HepG2 (cell line): ENCODE data around the gene FRMD4B. TPM values are rescaled to one million over a fixed set of nuclear protein-coding genes. Genes with fewer than 3 reads are reported as not detected.

Experiments used
- ATAC-seq: fragments of 200-7000 bp; cut with Tn5 transposase; 3 replicates; pipeline ENCODE4 v1.9.1; 2020; ENCODE audit warnings: mild to moderate bottlenecking, moderate library complexity
- BruUV-seq: library from RNA; stranded (reverse); fragments of 400-500 nt; replicated peaks from 2 replicates; lab custom pipeline; 2021; lab: Mats Ljungman, UMichigan
- CTCF ChIA-PET: fragments of 300-600 bp; formaldehyde crosslinking; extraction: SDS; loops from one replicate; lab custom pipeline; 2021; ENCODE audit warnings: low total read pairs, inconsistent platforms, low intra/inter-chr PET ratio; lab: Yijun Ruan, JAX
- POLR2A ChIA-PET: fragments of 350-600 bp; sonication (Branson Sonifier 250); formaldehyde crosslinking; loops from one replicate; lab custom pipeline; 2020; ENCODE audit warnings: antibody characterized with exemption, inconsistent platforms; lab: Yijun Ruan, JAX
- DNase-seq: peaks from one replicate; pipeline ENCODE4 v3.0.0-alpha.2; 2015; ENCODE audit warnings: low spot score
- FAIRE-seq: peaks from 3 replicates; lab custom pipeline; 2011; peaks lifted over from hg19 to GRCh38; lab: Jason Lieb, UNC
- H2AFZ ChIP-seq: one replicate; pipeline ENCODE4 v1.6.1; 2011; ENCODE audit warnings: low read length, inconsistent platforms
- H3K27ac ChIP-seq: fragments of 300-600 bp; 3 replicates; pipeline ENCODE4 v1.8.0; 2011; ENCODE audit warnings: mixed run types, mild to moderate bottlenecking, mixed read lengths, low read length, inconsistent platforms; ENCODE audit not compliant: insufficient read depth; ENCODE audit errors: extremely low read length
- H3K27me3 ChIP-seq, 2 experiments: fragments of 200-600 bp in 1 of 2; 2 replicates in 1 of 2; 3 replicates in 1 of 2; pipeline versions ENCODE4 v1.6.0 to v1.8.0; 2011; ENCODE audit warnings: low read length in 2 of 2, mild to moderate bottlenecking in 2 of 2, moderate library complexity in 2 of 2, inconsistent platforms in 1 of 2; ENCODE audit not compliant: insufficient read depth in 2 of 2, control insufficient read depth in 1 of 2
- H3K36me3 ChIP-seq, 2 experiments: fragments of 200-600 bp in 1 of 2; replicated peaks in 1 of 2; 2 replicates in 1 of 2; 3 replicates in 1 of 2; pipeline versions ENCODE4 v1.5.1 to v1.8.0; 2011; ENCODE audit warnings: low read length in 2 of 2, inconsistent platforms in 1 of 2; ENCODE audit not compliant: insufficient read depth in 2 of 2, control insufficient read depth in 1 of 2
- H3K4me1 ChIP-seq: 2 replicates; pipeline ENCODE4 v1.5.1; 2012; ENCODE audit warnings: low read length, inconsistent platforms; ENCODE audit not compliant: insufficient read depth
- H3K4me2 ChIP-seq: 2 replicates; pipeline ENCODE4 v1.6.0; 2011; ENCODE audit warnings: low read depth, low read length, inconsistent platforms
- H3K4me3 ChIP-seq, 3 experiments: fragments of 200-600 bp in 1 of 3; sonication (generic), shearing (Covaris generic) in 1 of 3; replicated peaks in 1 of 3; 2 replicates each; pipeline ENCODE4 v1.5.1; 2011 to 2016; ENCODE audit warnings: low read length in 3 of 3, inconsistent platforms in 2 of 3, low read depth in 2 of 3, mild to moderate bottlenecking in 2 of 3, control low read depth in 1 of 3, mixed read lengths in 1 of 3; ENCODE audit not compliant: insufficient read depth in 1 of 3
- H3K79me2 ChIP-seq: one replicate; pipeline ENCODE4 v1.6.1; 2011; ENCODE audit warnings: low read length, inconsistent platforms; ENCODE audit not compliant: insufficient read depth
- H3K9ac ChIP-seq: 2 replicates; pipeline ENCODE4 v1.6.0; 2011; ENCODE audit warnings: mild to moderate bottlenecking, low read depth, low read length, inconsistent platforms; ENCODE audit not compliant: insufficient read depth
- H3K9me3 ChIP-seq: 2 replicates; pipeline ENCODE4 v1.5.1; 2012; ENCODE audit warnings: mild to moderate bottlenecking, low read length
- H4K20me1 ChIP-seq: 2 replicates; pipeline ENCODE4 v1.6.0; 2011; ENCODE audit warnings: inconsistent platforms, mild to moderate bottlenecking, low read length, moderate library complexity; ENCODE audit not compliant: insufficient read depth
- CSRNP1 ChIP-seq: sonication (generic); formaldehyde crosslinking; IDR thresholded peaks from 2 replicates; pipeline ENCODE4 v1.8.1; 2023; ENCODE audit warnings: mild to moderate bottlenecking, missing genetic modification reagents
- GRHL1 ChIP-seq: sonication (generic); formaldehyde crosslinking; conservative IDR thresholded peaks from 2 replicates; pipeline ENCODE4 v1.8.0; 2022; ENCODE audit warnings: missing genetic modification reagents
- HNF1A ChIP-seq, 2 experiments: sonication (generic) in 1 of 2; formaldehyde crosslinking in 1 of 2; IDR thresholded peaks; 2 replicates each; pipeline versions ENCODE4 v1.4.0 to v1.6.1; 2016 to 2020; ENCODE audit warnings: borderline replicate concordance in 1 of 2, low read depth in 1 of 2, mild to moderate bottlenecking in 1 of 2, missing genetic modification reagents in 1 of 2
- KAT8 ChIP-seq: IDR thresholded peaks from 2 replicates; pipeline ENCODE4 v1.6.1; 2016; ENCODE audit warnings: missing genetic modification reagents, missing compliant biosample characterization
- RELA ChIP-seq: sonication (generic); formaldehyde crosslinking; IDR thresholded peaks from 2 replicates; pipeline ENCODE4 v1.4.0; 2020; ENCODE audit warnings: missing genetic modification reagents
- RORA ChIP-seq: sonication (generic); formaldehyde crosslinking; IDR thresholded peaks from 2 replicates; pipeline ENCODE4 v1.5.0; 2020; ENCODE audit warnings: mild to moderate bottlenecking, missing genetic modification reagents, moderate library complexity
- SAFB2 ChIP-seq: sonication (generic); formaldehyde crosslinking; IDR thresholded peaks from 2 replicates; pipeline ENCODE4 v1.5.1; 2020; ENCODE audit warnings: missing genetic modification reagents, low read depth, mild to moderate bottlenecking, borderline replicate concordance
- SAP130 ChIP-seq: IDR thresholded peaks from 2 replicates; pipeline ENCODE4 v1.6.1; 2016; ENCODE audit warnings: low read depth
- SNRNP70 ChIP-seq: fragments of 200-400 bp; formaldehyde crosslinking; IDR thresholded peaks from 2 replicates; pipeline ENCODE4 v1.6.1; 2017; ENCODE audit warnings: mild to moderate bottlenecking, low read depth, low read length, moderate library complexity
- ZNF230 ChIP-seq: sonication (generic); formaldehyde crosslinking; IDR thresholded peaks from 2 replicates; pipeline ENCODE4 v1.4.0; 2020; ENCODE audit warnings: mild to moderate bottlenecking, missing genetic modification reagents
- ZNF605 ChIP-seq: sonication (generic); formaldehyde crosslinking; IDR thresholded peaks from 2 replicates; pipeline ENCODE4 v1.8.0; 2022; ENCODE audit warnings: mild to moderate bottlenecking, missing genetic modification reagents
- ZNF737 ChIP-seq: sonication (generic); formaldehyde crosslinking; IDR thresholded peaks from 2 replicates; pipeline ENCODE4 v1.5.0; 2020; ENCODE audit warnings: missing genetic modification reagents, mild to moderate bottlenecking, borderline replicate concordance
- ZSCAN12 ChIP-seq: sonication (generic); formaldehyde crosslinking; IDR thresholded peaks from 2 replicates; pipeline ENCODE4 v1.9.0; 2021; ENCODE audit warnings: mild to moderate bottlenecking, missing genetic modification reagents
- WGBS: methylation state at CpG from one replicate; pipeline ENCODE4 v1.1.6; 2017; ENCODE audit warnings: low lambda C conversion rate; 5-methylcytosine and 5-hydroxymethylcytosine counted together
- in situ Hi-C: cut with HindIII; loops from 2 replicates; pipeline ENCODE4 v1.10.0; 2017; ENCODE audit warnings: low pct_unique_long_range_greater_than_20kb; ENCODE audit not compliant: extremely low pct_ligation_motif_present
- intact Hi-C: fragments of 100-400 bp; cut with micrococcal nuclease; formaldehyde crosslinking; loops from one replicate; pipeline ENCODE4 v1.10.0; 2022; ENCODE audit not compliant: unreplicated experiment
- polyA plus RNA-seq, 8 experiments: library from polyadenylated mRNA; depleted of rRNA in 3 of 8; stranded (reverse) in 7 of 8; unstranded in 1 of 8; fragments of >200 nt; fragmentation: Illumina TruSeq in 4 of 8; extraction: Trizol in 4 of 8; gene quantifications; 2 replicates each; pipeline versions ENCODE4 v1.2.1 to v1.2.3, GENCODE V29; 2011 to 2016; ENCODE audit warnings: low read depth in 4 of 8, missing spikeins in 1 of 8, mixed read lengths in 1 of 8; ENCODE audit not compliant: insufficient read depth in 1 of 8
- total RNA-seq, 5 experiments: library from RNA; depleted of rRNA; stranded (reverse); fragments of >200 nt; fragmentation: Illumina TruSeq; extraction: Trizol; gene quantifications; 2 replicates each; pipeline ENCODE4 v1.2.3, GENCODE V29; 2016; ENCODE audit warnings: low read depth in 1 of 5

FRMD4B gene
- total and polyA plus RNA-seq, 2 of the 13 experiments (the other 11 are each of a cell fraction or from before 2014, with no cell fraction given) = 3.0 to 3.3 TPM

- TF ChIP-seq CSRNP1 (CRISPR knock-in tag) = no peak
- no peak for TF ChIP-seq HNF1A (IDR thresholded peaks at IDR 0.05; ENCODE audit: low read depth)
- no peak for TF ChIP-seq HNF1A (CRISPR knock-in tag; IDR thresholded peaks at IDR 0.05; ENCODE audit: borderline replicate concordance)
- no peak for TF ChIP-seq ZNF737
- no peak for TF ChIP-seq SAP130 (CRISPR knock-in tag)
- TF ChIP-seq RORA (CRISPR knock-in tag) = no peak
- no peak for TF ChIP-seq ZNF605
- TF ChIP-seq SAFB2 = no peak
Measured at GRCh38 chr3:69209413-69209812, 176.5 kb downstream of the FRMD4B start (continued).

GRCh38 chr3:69207031-69207430 is 178.9 kb downstream of the FRMD4B start:
- in situ Hi-C loops = no loop called here
- intact Hi-C loops = no loop called here
- Histone ChIP-seq H3K4me2 (no peak overlapping the region), H3K79me2 (no peaks in the 10 kb centered on the region), H3K9me3 (no peaks in the 10 kb centered on the region), H3K4me3 (no peak overlapping the region), H2AFZ (no peak overlapping the region), H3K36me3 (no peaks in the 10 kb centered on the region)
- ChIA-PET CTCF (no interaction called here), POLR2A (no interaction called here)
- BruUV-seq = no TSS peak
- FAIRE-seq (no peak), DNase-seq (no peak)
- TF ChIP-seq ZNF230 (CRISPR knock-in tag) = no peak
- no peak for TF ChIP-seq ZSCAN12
- no peak for TF ChIP-seq RELA (CRISPR knock-in tag)
- no peak for TF ChIP-seq GRHL1 (CRISPR knock-in tag)
- TF ChIP-seq SNRNP70 = no peak
- TF ChIP-seq KAT8 (CRISPR knock-in tag) = no peak
- TF ChIP-seq, all 625 proteins: peak for 0
- H3K27ac ChIP-seq = no peak overlapping the region
- H3K9ac ChIP-seq = no peak overlapping the region
- 76% methylated on average over 1 of the region's 1 CpG for WGBS
- no peak for ATAC-seq
- no peaks in the 10 kb centered on the region for H3K27me3 ChIP-seq
- no peaks in the 10 kb centered on the region for H4K20me1 ChIP-seq
- peaks cover 20% of the 10 kb centered on the region for H3K4me1 ChIP-seq
